ENCODE results near the gene RELB.

- TF ChIP-seq, protein P1, sequence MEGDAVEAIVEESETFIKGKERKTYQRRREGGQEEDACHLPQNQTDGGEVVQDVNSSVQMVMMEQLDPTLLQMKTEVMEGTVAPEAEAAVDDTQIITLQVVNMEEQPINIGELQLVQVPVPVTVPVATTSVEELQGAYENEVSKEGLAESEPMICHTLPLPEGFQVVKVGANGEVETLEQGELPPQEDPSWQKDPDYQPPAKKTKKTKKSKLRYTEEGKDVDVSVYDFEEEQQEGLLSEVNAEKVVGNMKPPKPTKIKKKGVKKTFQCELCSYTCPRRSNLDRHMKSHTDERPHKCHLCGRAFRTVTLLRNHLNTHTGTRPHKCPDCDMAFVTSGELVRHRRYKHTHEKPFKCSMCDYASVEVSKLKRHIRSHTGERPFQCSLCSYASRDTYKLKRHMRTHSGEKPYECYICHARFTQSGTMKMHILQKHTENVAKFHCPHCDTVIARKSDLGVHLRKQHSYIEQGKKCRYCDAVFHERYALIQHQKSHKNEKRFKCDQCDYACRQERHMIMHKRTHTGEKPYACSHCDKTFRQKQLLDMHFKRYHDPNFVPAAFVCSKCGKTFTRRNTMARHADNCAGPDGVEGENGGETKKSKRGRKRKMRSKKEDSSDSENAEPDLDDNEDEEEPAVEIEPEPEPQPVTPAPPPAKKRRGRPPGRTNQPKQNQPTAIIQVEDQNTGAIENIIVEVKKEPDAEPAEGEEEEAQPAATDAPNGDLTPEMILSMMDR (conservative IDR thresholded peaks at IDR 0.05 in 1 of 2, IDR thresholded peaks at IDR 0.05 in 1 of 2; ENCODE audit: extremely low read depth in 1 of 2, insufficient read depth in 1 of 2, low read depth in 1 of 2, low read length in 2 of 2), result no peak
- TF ChIP-seq EZH2 (IDR thresholded peaks at IDR 0.05; ENCODE audit: borderline replicate concordance, low read length), result no peak
These were observed 74.2 kb downstream of the RELB start for GRCh38 chr19:45075301-45076028.

Measured in mammary epithelial cell (primary cell).